EH (cell line): ENCODE results near the gene MAP4.
"Not testable (repeated sequence)": the region's sequence is repeated elsewhere in the genome, so short reads cannot be mapped to it uniquely, and the experiment has no call there.

ENCODE experiments used
- DNase-seq: peaks from one replicate; pipeline ENCODE4 v3.0.0-alpha.2; 2015; ENCODE audit warnings: low read depth

The MAP4 gene

DNA sequence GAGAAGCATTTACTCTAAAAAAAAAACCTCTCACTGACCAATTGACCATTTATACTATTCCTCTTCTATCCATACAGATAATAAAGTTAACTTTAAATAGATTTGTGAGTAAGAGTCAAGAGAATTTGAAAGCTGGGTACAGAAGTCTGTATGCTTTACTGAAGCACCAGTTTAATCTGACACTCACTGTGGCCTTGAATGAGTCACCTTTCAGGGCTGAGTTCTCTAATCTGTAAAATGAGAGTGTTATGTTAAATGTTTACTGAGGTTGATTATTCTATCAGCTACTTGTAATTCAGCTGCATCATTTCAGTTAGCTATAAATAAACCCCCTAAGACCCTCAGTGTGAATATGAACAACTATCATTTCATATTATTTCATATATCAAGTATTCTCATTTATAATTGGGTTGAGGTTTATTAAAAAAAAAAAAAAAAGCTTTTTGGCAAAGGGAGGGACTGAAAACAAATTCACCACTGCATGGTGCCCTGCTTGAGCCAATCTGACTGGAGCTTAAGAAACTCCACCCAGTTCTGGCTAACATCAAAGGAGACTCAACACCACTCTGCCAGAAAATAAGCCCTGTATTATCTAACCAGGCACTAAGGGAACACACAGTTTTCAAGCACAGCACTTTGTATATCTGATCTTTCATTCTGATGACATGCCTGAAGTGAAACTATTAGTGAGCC lies 2.8 kb downstream of the MAP4 start:
- DNase-seq = peak; percentile 88

DNA sequence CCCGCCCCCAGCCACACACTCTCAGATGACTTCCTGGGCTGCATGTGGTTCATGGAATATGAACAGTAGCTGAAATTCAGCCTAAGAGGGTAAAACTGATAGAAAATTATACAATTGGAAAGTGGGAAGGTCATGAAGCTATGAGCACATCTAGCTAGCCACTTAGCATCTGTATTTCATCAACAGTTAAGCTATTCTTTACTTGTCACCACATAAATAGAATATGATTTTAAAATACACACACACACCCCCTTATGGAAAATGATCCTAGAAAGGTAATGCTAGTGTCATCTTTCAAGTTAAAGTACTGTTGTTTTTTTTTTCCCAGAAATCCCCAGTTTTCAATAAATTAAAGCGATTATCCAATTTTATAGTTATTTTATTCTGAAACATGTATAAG lies 3.6 kb downstream of the MAP4 start:
- no peak for DNase-seq

DNA sequence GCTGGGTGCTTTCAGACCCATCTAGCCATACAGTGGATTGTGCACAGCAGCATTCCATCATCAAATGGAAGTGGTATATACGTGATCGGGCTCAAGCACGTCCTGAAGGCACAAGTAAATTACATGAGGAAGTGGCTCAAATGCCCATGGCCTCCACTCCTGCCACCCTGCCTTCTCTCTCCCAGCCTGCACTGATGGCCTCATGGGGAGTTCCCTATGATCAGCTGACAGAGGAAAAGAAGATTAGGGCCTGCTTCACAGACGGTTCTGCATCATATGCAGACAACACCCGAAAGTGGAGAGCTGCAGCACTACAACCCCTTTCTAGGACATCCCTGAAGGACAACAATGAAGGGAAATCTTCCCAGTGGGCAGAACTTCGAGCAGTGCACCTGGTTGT lies 8.2 kb downstream of the MAP4 start:
- not testable (repeated sequence) for DNase-seq

DNA sequence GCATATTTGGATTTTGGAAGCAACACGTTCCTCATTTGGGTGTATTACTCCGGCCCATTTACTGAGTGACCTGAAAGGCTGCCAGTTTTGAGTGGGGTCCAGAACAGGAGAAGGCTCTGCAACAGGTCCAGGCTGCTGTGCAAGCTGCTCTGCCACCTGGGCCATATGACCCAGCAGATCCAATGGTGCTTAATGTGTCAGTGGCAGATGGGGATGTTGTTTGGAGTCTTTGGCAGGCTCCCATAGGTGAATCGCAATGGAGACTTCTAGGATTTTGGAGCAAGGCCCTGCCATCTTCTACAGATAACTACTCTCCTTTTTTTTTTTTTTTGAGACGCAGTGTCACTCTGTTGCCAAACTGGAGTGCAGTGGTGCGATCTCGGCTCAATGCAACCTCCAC lies 8.9 kb downstream of the MAP4 start:
- not testable (repeated sequence) for DNase-seq

DNA sequence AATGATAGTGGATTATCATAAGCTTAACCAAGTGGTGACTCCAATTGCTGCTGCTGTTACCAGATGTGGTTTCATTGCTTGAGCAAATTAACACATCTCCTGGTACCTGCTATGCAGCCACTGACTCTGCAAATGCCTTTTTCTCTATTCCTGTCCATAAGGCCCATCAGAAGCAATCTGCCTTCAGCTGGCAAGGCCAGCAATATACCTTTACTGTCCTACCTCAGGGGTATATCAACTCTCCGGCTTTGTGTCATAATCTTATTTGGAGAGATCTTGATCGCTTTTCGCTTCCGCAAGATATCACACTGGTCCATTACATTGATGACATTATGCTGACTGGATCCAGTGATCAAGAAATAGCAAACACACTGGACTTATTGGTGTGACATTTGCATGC lies 9.4 kb downstream of the MAP4 start:
- not testable (repeated sequence) for DNase-seq

DNA sequence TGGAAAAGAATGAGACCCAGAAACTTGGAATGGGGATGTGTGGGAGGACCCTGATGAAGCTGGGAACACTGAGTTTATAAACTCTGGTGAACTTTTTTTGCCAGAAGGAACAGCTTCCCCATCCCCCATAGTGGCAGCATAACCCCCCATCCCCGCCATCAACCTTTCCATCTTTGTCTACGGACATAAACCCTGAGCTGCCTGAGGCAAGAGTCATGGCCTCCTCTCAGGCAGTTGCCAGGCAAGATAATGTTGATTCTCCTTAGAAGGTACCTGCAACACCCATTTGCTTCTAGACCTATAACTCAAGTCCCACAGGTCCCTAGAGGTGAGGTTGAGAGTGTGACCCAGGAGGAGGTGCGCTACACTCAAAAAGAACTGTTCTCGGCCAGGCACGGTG lies 11.5 kb downstream of the MAP4 start:
- no peak for DNase-seq

DNA sequence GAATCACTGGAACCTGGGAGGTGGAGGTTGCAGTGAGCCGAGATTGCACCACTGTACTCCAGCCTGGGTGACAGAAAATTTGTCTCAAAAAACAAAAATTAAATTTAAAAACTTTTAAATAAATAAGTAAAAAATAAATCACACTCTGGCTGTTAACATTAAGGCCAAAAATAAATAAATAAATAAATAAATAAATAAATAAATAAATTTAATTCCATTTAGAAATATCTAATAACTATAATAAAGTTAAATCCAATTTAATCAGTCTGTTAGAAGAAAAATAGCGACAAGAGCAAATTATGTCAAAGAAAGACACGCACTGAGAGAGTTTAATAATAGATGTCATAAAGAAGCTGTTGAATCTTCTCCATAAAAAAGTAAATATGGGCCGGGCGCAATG lies 13.4 kb downstream of the MAP4 start:
- DNase-seq = no peak

DNA sequence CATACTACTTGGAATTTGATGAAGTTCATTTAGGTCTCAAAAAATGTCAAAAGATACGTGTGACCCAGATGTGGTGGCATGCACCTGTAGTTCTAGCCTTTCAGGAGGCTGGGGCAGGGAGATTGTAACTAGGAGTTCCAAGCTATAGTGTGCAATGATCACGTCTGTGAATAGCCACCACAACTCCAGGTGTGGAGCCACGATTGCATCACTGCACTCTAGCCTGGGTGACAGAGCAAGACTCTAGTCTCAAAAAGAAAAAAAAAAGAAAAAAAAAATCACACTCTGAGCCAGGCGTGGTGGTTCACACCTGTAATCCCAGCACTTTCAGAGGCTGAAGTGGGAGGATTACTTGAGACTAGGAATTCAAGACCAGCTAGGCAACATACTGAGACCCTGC lies 14.2 kb downstream of the MAP4 start:
- DNase-seq = no peak

DNA sequence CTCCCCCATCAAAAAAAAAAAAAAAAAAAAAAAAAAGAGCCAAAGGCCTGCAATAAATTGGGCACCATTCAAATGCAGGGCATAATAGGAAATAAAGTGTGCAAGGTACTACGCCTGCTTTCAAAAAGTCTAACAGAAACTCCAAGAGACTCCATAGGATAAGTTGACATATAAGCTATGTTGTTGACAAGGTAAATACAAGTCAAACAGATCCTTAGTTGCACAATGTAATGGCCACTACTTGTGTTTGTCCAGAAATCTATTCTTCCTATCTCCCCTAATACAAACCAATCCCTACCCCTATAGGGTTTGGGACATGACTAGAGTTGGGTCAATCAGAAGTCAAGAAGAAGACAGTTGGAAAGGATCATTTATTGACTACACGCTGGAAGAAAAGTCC lies 16.0 kb downstream of the MAP4 start:
- no peak for DNase-seq

DNA sequence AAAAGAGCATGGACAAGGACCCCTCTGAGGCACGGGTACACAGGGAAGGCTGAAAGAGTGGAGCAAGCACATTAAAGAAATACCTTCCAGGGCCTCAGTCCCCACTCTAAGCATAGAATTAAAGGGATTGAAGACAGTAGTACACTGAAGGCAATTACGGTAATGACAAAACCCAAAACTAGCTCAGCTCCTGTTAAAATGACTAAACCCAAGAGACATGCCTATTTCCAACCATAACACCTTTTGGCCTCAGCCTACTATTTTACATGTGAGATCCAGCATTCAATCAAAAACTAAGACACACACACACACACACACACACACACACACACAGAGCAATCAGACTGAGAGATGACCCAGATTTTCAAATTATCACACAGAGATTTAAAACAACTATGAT lies 19.8 kb downstream of the MAP4 start:
- DNase-seq = no peak

DNA sequence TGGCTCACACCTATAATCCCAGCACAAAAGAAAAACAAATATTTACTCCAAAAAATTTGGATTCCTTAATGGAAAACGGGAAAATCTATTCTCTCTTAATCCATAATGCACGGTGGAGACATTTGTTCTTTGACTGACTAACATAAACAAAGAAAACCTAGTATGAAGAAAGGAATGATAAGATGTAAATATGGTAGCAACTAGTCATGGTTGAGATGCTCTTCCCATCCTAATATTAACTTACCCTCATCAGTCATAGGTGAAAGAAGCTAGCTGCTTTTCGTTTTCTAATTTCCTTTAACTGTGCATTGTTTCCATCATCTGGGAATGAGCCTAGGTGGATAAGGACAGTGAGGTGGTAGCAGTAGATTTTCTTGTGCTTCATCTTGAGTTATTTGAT lies 22.0 kb downstream of the MAP4 start:
- DNase-seq = no peak

DNA sequence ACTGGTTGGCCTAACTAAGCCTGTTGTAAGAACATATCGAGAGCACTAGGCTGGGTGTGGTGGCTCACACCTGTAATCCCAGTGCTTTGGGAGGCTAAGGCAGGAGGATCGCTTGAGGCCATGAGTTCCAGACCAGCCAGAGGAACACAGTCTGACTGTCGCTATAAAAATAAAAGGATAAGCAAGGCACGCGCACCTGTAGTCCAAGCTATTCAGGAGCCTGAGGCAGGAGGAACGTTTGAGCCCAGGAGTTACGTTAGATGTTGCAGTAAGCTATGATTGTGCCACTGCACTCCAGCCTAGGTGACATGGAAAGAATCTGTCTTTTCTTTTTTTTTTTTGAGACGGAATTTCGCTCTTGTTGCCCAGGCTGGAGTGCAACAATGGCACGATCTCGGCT lies 24.9 kb downstream of the MAP4 start:
- DNase-seq = no peak

DNA sequence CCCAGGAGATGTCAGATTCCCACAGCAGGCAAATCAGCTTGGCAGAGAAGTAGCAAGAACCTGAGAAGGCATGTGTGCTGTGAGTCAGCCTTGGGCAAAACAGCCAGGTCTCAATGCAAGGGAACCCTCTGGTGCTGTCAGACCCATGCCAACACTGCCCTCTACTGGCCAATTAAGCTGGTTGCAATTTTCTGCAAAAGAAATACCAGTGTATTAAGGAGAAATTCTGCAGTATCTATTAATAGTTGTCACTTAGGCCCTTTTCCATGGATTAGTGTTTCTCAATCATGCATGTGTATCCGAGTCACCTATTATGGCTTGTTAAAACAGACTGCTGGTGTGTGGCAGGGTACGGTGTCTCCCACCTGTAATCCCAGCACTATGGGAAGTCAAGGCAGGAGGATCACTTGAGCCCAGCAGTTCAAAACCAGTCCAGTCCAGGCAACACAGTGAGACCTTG lies 26.2 kb downstream of the MAP4 start:
- DNase-seq = peak; percentile 93

DNA sequence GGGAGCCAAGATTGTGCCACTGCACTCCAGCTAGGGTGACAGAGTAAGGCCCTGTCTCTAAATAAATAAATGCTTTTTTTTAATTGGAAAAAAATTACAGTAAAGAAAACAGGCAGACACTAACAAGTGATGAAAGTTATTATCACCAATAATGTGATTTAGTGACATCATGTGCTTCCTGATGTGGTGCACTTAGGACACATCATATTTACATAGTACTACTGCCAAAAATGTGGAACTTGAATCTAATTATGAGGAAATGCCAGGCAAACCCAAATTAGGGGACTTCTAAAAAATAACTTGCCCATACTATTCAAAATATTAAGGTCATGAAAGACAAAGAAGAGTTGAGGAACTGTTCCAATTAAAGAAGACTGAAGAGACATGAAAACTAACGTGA lies 30.8 kb downstream of the MAP4 start:
- peak; percentile 73 for DNase-seq

DNA sequence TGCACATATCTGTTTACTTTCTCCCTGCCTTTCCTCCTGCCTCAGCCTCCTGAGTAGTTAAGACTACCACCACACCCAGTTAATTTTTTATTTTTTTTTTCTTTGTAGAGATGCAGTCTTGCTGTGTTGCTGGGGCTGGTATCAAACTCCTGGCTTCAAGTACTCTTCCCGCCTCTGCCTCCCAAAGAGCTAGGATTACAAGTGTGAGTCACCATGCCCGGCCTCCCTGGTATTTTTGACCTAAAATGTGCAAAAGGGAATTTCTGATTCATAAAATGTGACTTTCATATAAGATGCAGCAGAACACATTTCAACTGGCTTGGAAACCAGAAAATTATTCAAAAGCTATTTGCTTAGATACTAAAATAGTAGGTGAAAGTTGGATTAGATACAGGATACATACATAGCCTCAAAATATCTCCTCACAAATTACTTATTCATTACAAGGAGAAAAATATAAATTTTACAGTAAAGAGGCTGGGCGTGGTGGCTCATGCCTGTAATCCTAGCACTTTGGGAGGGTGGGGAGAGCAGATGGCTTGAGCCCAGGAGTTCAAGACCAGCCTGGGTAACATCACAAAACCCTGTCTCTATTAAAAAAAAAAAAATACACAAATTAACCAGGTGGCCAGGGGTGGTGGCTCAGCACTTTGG lies 32.0 kb downstream of the MAP4 start:
- DNase-seq = peak; percentile 90

DNA sequence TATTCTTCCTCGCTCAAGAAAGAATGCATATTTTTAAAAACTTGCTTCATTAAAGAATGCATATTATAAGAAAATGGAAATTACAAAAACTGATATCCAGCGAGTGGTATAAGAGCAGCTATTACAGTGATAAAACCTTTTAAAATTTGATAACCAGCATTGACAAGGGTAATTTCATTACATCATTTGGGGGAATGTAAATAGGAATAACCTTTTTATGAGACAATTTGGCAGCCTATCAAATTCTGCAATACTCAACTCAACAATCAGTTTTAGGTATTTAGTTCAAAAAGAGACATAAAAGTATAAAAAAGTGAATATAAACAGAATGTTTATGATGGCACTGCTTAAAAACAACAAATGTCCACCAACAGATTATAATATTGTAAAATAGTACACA lies 35.4 kb downstream of the MAP4 start:
- no peak for DNase-seq

DNA sequence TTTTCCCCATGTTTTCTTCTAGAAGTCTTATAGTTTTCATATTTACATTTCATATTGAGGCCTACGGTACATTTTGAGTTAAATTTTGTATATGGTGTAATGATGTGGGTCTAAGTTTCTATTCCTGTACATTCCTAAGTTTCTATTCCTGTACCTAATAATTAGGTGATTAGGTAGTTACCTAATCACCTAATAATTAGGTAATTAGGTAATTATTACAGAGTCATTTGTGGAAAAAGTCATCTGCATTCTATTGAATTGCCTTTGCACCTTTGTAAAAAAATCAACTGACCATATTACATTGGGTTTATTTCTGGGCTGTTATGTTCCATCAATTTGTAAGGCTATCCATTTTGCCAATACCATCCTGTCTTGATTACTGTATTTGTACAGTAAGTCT lies 37.1 kb downstream of the MAP4 start:
- no peak for DNase-seq

DNA sequence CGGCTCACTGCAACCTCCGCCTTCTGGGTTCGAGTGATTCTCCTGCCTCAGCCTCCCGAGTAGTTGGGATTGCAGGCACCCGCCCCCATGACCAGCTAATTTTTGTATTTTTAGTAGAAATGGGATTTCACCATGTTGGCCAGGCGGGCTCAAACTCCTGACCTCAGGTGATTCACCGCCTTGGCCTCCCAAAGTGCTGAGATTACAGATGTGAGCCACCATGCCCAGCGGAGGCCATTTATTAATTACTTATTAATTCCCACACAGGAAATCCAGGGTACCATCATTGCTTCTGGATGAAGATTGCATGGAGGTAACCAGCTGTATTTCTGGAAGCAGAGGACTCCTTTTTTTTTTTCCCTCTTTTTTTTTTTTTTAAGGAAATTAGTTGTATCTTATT lies 37.8 kb downstream of the MAP4 start:
- DNase-seq = no peak

DNA sequence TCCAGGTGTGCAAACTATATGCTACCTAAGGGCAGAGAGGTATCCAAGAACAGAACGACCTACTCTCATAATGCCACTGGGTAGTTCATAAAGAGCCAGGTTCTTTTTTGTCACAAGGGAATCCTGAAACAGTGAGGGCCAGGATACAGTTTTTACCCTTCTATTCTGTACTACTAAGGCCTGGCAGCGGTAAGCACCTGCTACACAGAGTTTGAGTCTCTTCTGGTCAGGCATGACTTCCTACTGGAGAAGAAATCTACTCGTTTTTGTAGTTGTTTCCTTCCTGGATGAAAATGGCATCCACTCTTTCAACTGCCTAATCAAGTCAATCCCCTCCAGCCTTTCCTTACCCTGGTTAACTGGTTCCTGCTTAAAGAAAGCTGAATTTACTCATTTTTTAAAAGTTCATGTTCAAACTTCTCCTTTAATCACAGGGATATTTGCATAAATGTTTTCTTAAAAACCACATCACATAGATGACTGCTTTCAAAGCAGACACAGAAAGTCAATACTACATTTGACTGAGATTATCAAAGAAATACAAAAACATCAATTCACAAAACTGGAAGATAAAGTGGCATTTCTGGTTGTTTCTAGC lies 40.0 kb downstream of the MAP4 start:
- DNase-seq = no peak

DNA sequence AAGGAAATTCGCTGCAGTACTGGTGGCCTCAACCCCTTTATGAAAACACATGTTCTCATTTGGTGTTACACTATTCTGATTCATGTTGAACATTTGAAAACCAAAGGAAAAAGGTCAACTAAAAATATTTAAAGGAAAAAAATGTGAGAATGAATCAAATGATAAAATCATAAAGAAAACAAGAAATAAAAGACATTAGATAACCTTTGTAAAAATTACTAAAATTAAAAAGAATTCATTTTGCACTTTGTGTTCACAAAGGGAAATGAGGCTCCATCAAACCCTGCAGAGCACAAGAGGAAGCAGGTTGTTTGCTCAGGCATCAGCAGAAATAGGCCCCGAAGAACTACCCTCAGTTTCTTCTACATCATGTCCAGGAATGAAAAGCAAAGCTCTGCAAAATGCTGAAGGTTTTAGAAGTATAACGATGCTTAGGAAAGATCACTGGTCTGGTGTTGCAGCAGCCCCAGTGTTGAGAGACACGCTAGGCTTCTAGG lies 41.2 kb downstream of the MAP4 start:
- no peak for DNase-seq

DNA sequence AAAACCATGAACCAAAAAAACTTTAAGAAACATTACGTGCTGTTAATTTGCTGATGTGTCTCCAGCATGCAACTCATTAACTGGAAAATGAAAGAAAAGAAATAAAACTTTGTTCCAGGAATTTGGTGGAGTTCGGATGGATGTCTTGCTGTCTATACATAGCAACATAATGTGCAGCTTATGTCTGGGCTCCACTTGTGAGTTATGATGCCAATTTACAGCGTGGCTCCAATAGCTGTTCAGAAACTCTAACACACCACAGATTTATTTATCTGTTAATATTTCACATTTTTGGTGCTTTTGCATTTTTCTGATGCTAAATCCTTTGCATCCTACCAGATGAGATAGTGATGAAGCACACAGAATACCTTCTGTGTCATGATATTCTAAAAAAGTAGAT lies 45.1 kb downstream of the MAP4 start:
- no peak for DNase-seq

DNA sequence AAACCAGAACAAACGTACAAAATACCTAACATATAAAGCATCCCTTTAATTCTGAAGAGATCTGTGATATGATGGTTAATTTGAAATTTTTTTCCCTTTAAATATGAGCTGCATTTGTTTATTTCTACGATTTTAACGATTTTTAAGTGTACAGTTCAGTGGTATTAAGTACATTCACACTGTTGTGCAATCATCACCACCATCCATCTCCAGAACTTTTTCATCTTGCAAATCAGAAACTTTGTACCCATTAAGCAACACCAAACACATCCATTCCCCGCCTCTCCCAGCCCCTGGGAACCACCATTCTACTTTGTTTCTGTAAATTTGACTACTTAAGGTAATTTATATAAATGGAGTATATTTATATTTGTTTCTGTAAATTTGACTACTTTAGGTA lies 51.5 kb downstream of the MAP4 start:
- DNase-seq = no peak

DNA sequence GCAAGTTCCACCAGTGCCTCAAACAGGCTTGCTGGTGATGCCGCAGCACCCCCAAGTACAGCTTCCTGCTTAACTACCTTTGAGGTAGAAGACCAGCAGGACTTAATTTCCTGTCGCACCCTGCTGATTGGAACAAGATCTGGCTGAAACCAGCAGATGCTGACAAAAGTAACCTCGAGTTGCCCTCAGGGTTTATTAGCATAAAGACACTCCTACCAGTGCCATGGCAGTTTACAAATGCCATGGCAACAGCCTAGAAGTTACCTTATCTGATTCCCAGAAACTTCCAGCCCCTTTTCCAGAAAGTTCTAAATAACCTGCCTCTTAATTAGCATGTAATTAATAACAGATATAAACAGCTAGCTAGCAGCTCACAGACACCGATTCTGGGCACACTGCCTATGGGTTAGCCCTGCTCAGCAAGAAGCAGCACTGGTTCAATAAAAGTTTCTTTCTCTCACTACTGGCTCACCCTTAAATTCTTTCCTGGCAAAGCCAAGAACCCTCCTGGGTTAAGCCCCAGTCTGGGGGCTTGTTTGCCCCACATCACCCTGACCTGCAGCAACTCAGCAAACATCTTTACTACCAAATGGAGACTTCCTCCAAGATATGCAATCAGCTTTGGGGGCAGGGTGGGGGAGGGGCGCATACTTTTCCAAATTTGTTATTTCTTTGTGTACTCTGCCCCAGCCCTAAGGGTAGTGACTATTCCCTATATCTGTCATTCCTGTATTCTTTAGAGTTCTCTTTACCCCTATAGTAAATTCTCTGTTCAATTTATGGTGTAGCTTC lies 54.2 kb downstream of the MAP4 start:
- DNase-seq = peak; percentile 68
